Lower leg skin (tissue), 4 donors: ENCODE data around the gene KDM5C. TPM values are rescaled to one million over a fixed set of nuclear protein-coding genes. Genes with fewer than 3 reads are reported as not detected.

ENCODE experiments used
- DNase-seq, 2 donors: peaks; one replicate each; pipeline ENCODE4 v3.0.0-alpha.2; 2019; ENCODE audit warnings: low spot score in 2 of 2
- H3K4me3 ChIP-seq: fragments of 200-600 bp; sonication (generic); 2 replicates; pipeline ENCODE4 v1.5.1; 2017; ENCODE audit warnings: mild to moderate bottlenecking, low read depth; ENCODE audit not compliant: poor library complexity, severe bottlenecking
- CTCF ChIP-seq, 3 donors: fragments of 450-650 bp; IDR thresholded peaks; one replicate each; pipeline ENCODE4 v1.5.1; 2016; ENCODE audit warnings: antibody characterized with exemption in 3 of 3, mild to moderate bottlenecking in 3 of 3, moderate library complexity in 2 of 3
- POLR2A ChIP-seq, 2 donors: fragments of 450-650 bp; IDR thresholded peaks; one replicate each; pipeline ENCODE4 v1.6.1; 2016 to 2017; ENCODE audit warnings: antibody characterized with exemption in 2 of 2, mild to moderate bottlenecking in 1 of 2, moderate library complexity in 1 of 2
- WGBS, 2 donors: methylation state at CpG; one replicate each; pipeline ENCODE4 v1.1.5; 2018; 5-methylcytosine and 5-hydroxymethylcytosine counted together
- intact Hi-C: fragments of 100-400 bp; cut with DNase I; formaldehyde crosslinking; loops from one replicate; pipeline ENCODE4 v1.15.0; 2023; ENCODE audit warnings: low total_unique reads
- total RNA-seq, 4 donors: library from RNA; depleted of rRNA; stranded (reverse); fragments of >200 nt; gene quantifications; one replicate each; pipeline ENCODE4 v1.1.0, GENCODE V29; 2016

The KDM5C gene
- total RNA-seq, 4 donors from 2014 or later: 81.8 to 210 (median 145) TPM

DNA sequence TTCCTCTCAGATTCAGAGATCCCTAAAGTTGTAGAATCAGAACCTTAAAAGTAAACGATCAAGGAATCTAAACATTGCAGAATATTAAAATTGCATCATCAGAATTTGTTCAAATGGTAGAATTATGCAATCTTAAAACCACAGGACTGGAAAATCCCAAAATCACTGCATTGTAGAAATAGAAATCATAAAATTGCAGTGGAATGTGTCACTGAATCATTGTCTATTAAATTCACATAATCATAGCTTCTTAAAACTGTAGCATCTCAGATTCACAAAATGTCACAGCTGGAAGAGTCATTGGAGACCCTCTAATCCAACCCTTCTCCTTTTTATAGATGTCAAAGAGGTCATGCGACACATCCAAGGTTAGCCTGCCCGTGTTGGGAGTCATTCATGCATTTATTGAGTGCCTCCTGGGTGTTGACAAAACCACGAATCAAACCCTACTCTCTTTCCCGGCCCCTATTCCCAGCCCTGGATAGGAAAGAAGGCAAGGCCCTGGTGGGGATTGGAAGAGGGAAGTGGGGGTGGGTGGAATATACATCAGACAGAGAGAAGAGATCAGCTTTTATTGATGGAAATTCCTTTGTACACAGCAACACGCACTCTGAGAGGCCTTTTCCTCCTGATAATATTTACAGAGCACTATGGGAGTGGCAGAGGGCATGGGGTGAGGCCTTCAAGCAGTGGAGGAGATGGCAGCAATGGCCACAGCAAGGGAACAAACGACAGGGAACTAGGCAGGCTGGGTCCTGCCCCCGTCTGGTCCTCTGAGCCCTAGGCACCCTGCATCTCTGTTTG lies 41.0 kb upstream of the KDM5C start:
- no peak for TF ChIP-seq POLR2A (IDR thresholded peaks at IDR 0.05)
- no peak for TF ChIP-seq CTCF (IDR thresholded peaks at IDR 0.05)

GRCh38 chrX:53263597-53264094 lies 38.6 kb upstream of the KDM5C start:
- 66 to 73% methylated on average over 10 to 11 of the region's 11 CpGs for WGBS, 2 donors
- no peak for DNase-seq
- intact Hi-C loops: no loop called here
- H3K4me3 ChIP-seq: no peak overlapping the region
- TF ChIP-seq CTCF (IDR thresholded peaks at IDR 0.05) (no peak), POLR2A (IDR thresholded peaks at IDR 0.05) (no peak)

More for the DNA sequence above, 41.0 kb upstream of the KDM5C start:
- WGBS, 2 donors: 55 to 56% methylated on average over 7 to 8 of the region's 8 CpGs
- no peak overlapping the region for H3K4me3 ChIP-seq
- intact Hi-C loops: no loop called here
- no peak for DNase-seq

DNA sequence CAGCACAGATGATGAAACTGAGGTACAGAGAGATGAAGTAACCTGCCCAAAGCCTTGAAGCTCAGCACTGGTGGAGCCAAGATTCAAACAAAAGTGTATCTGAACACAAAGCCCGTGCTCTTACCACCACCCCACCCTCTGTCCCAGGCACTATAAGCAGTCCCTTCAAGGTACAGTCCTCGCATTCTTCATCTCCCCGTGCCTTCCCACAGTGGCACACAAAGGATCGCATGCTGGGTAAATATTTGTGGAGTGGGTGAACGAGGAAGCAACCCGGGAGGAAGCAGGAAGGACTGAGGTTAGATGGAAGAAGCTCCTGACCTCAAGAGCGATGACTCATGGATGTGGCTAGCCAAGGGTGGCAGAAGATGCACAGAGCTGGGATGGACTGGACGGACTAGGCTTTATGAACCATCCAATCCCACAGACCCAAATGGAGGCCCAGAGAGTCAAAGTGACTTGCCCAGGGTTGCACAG lies 37.9 kb upstream of the KDM5C start:
- no peak for DNase-seq
- H3K4me3 ChIP-seq: no peak overlapping the region
- intact Hi-C loops: no loop called here
- TF ChIP-seq CTCF (IDR thresholded peaks at IDR 0.05): no peak
- no peak for TF ChIP-seq POLR2A (IDR thresholded peaks at IDR 0.05)
- WGBS, 2 donors: 53 to 67% methylated on average over 8 of the region's 8 CpGs

- no peak for DNase-seq
- TF ChIP-seq POLR2A (IDR thresholded peaks at IDR 0.05) (no peak), CTCF (IDR thresholded peaks at IDR 0.05) (no peak)
- intact Hi-C loops: no loop called here
- 68 to 85% methylated on average over 7 of the region's 7 CpGs for WGBS, 2 donors
- no peak overlapping the region for H3K4me3 ChIP-seq
Observed at GRCh38 chrX:53262189-53262917, 37.3 kb upstream of the KDM5C start.

- DNase-seq: no peak
- TF ChIP-seq POLR2A (IDR thresholded peaks at IDR 0.05): no peak
- TF ChIP-seq CTCF (IDR thresholded peaks at IDR 0.05): no peak
- H3K4me3 ChIP-seq: no peak overlapping the region
- WGBS, 2 donors: 59 to 67% methylated on average over 7 of the region's 7 CpGs
- intact Hi-C loops: no loop called here
Observed at GRCh38 chrX:53261355-53261972, 36.5 kb upstream of the KDM5C start.
